ENCODE measurements around the gene HYCC1. TPM values are rescaled to one million over a fixed set of nuclear protein-coding genes. Genes with fewer than 3 reads are reported as not detected.
"Not testable (repeated sequence)": the region's sequence is repeated elsewhere in the genome, so short reads cannot be mapped to it uniquely, and the experiment has no call there.

HYCC1 gene
- 24.7 and 41.1 TPM in 2 replicates for total RNA-seq (2014; rRNA removed; shearing (Covaris generic))
- 24.6 and 30.6 TPM in 2 replicates for polyA plus RNA-seq (2015; cell fraction: cytosol; rRNA removed)
- polyA plus RNA-seq (2015; cell fraction: nucleus; rRNA removed) = 24.5 and 32.8 TPM in 2 replicates

GRCh38 chr7:23013715-23014649 lies at the start of gene HYCC1:
Gene HYCC1 (minus strand): TSS chr7:23014130. CDS start chr7:22991111, 23,019 bp downstream.
- peak; percentile 98 for DNase-seq (ENCODE audit: low read depth)

- no peak for DNase-seq (ENCODE audit: low read depth)
Measured at GRCh38 chr7:23062452-23062851, 48.5 kb upstream of the HYCC1 start.

DNA sequence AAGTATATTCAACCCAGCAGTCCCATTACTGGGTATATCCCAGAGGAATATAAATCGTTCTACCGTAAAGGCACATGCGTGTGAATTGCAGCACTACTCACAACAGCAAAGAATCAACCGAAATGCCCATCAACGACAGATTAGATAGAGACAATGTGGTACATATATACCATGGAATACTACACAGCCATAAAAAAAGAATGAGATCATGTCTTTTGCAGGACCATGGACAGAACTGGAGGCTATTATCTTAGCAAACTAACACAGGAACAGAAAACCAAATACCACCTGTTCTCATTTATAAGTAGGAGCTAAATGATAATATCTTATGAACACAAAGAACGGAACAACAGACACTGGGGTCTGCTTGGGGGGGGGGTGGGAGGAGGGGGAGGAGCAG lies 47.4 kb upstream of the HYCC1 start:
- DNase-seq (ENCODE audit: low read depth) = no peak

DNA sequence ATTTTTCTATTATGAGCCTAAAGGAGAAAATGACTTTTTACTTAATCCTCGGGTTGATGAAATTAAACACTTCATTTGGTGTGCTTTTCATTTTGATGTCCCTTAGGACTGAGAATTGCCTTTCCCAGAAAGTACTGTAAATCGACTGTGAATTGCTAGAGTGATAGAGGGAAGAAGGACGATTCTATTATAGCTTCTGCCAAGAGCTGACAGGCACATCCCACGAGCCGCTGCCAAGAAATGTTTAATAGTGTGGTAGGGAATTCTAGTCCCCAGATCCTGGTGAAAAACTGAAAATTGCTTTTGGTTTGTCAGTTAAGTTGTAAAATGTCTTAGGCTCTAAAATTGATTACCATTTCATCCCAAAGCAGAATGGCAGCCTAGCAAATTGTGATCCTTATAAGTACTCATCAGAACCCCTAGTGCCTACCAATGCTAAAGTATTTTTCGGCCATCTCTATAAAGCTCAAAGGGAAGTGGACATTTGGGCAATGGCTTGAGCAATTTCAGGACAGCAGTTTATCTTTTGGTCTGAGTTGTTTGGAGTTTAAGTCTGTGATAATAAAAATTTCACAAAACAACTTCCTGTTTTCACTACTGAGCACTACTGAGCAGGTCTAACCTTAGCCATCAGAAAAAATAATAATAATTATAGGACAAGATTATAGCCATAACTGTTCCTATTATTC lies 44.6 kb upstream of the HYCC1 start:
- DNase-seq (ENCODE audit: low read depth) = no peak

DNA sequence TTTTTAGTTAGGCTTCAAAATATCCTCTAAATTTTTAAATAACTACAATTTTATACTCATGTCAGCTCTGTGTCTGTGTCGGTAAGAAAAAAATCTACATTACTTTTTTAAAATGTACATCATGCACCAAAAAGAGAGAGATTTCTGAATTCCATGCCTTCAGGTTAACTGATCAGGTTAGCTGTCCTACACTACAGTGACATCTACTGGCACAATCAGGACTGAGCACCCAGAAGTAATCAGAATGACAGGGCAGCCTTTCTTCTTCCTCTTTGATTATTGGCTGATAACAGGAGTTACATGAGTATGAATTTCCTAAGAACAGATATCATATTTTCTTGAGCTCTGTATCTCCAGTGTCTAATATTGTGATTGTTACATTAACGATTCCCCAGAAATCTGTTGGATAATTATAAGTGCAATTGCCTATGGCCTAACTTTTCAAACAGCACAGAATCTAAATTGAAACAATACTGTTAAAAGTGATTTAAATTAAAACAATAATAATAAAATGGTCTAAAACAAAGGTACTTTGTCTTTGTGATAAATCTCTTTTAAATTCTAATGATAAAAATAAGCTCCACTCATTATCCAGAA lies 41.8 kb upstream of the HYCC1 start:
- peak; percentile 59 for DNase-seq (ENCODE audit: low read depth)

GRCh38 chr7:23051124-23051485 lies 37.2 kb upstream of the HYCC1 start:
- DNase-seq (ENCODE audit: low read depth) = peak; percentile 75

GRCh38 chr7:23046336-23046735 lies 32.4 kb upstream of the HYCC1 start:
- not testable (repeated sequence) for DNase-seq (ENCODE audit: low read depth)

DNA sequence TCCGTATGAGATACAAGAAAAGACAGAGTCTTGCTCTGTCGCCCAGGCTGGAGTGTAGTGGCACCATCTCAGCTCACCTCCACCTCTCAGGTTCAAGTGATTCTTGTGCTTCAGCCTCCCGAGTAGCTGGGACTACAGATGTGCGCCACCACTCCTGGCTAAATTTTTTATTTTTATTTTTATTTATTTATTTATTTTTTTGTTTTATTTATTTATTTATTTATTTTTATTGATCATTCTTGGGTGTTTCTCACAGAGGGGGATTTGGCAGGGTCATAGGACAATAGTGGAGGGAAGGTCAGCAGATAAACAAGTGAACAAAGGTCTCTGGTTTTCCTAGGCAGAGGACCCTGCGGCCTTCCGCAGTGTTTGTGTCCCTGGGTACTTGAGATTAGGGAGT lies 31.2 kb upstream of the HYCC1 start:
- DNase-seq (ENCODE audit: low read depth) = not testable (repeated sequence)

GRCh38 chr7:23044581-23044980 lies 30.7 kb upstream of the HYCC1 start:
- no peak for DNase-seq (ENCODE audit: low read depth)

DNA sequence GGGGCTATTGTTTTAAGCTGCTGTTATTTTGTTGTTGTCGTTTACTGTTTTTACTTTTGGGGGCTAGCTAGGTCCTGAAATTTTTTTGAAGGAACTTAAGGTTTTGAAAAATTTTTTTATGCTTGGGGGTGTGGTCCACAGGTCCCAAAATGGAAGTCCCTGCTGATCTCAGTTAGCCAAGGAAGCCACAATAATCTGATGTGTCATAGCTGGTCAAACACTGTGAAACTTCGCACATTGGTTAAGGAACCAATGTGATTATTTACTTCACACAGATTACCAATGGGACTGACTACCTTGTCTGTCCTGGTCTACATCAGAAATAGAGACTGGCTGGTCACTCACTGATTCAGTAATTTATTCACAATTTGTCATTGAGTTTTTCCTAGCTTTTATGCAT lies 29.5 kb upstream of the HYCC1 start:
- DNase-seq (ENCODE audit: low read depth) = peak; percentile 56

GRCh38 chr7:23039674-23040073 lies 25.7 kb upstream of the HYCC1 start:
- DNase-seq (ENCODE audit: low read depth) = not testable (repeated sequence)

DNA sequence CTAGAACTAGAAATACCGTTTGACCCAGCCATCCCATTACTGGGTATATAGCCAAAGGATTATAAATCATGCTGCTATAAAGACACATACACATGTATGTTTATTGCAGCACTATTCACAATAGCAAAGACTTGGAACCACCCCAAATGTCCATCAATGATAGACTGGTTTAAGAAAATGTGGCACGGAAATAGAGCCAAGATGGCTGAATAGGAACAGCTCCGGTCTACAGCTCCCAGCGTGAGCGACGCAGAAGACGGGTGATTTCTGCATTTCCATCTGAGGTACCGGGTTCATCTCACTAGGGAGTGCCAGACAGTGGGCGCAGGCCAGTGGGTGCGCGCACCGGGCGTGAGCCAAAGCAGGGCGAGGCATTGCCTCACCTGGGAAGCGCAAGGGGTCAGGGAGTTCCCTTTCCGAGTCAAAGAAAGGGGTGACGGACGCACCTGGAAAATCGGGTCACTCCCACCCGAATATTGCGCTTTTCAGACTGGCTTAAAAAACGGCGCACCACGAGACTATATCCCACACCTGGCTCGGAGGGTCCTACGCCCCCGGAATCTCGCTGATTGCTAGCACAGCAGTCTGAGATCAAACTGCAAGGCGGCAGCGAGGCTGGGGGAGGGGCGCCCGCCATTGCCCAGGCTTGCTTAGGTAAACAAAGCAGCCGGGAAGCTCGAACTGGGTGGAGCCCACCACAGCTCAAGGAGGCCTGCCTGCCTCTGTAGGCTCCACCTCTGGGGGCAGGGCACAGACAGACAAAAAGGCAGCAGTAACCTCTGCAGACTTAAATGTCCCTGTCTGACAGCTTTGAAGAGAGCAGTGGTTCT lies 21.8 kb upstream of the HYCC1 start:
- not testable (repeated sequence) for DNase-seq (ENCODE audit: low read depth)

GRCh38 chr7:23027261-23027660 lies 13.3 kb upstream of the HYCC1 start:
- no peak for DNase-seq (ENCODE audit: low read depth)

DNA sequence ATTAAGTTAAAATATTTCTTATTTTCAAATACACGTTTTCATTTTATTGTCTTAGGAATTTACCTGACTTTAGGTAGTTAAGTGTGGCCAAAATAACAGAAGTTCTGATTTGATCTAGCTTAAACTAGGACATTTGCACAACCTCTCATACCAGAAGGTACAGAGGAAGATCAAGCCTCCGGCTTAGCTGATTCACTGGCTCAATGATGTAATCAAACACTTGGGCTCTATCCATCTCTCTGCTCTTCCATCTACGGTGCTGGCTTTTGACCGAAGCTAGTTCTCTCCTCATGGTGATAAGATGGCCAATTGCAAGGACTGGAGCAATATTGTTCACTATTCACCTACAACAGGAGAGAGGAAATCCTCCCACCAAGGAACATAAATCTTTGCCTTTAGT lies 12.2 kb upstream of the HYCC1 start:
- no peak for DNase-seq (ENCODE audit: low read depth)

GRCh38 chr7:23024454-23024853 lies 10.5 kb upstream of the HYCC1 start:
- no peak for DNase-seq (ENCODE audit: low read depth)

DNA sequence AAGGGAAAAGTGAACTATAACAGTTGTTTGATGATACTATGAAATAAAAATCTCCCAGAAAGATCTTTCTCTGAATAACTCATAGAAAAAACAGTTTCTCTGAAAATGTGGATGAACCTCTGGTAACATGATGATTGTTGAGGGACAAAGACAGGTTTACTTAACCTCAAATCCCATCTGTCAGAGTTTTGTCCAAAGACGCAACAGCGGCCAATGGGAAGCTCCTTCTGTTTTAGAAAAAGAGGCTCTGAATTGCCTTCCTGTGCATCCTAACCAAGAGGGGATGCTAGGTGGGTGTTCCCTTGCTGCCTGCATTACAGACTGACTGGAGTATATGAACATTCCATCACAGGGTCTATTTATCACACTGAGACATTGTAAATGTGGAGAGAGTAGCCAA lies 8.9 kb upstream of the HYCC1 start:
- no peak for DNase-seq (ENCODE audit: low read depth)

DNA sequence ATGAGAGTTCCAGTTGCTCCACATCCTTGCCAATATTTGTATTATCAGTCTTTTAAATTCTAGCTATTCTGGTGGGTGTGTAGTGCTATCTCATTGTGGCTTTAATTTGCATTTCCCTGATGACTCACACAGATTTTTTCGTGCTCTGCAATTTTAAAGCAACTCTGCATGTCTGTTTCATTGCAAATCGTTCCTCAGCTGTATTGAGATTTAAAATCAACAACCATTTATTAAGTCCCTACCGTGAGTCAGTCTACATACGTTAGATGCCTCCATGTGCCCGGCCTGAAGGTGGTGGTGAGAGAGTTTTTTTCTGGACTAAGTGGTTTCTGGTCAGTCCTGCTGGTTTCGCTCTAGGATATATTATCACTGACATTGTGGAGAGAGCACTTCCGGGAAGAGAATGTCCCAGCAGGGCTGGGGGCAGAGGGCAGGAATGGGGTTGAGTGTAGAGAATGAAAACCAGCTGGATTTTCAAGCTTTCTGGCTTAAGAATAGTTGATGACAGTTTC lies 8.4 kb upstream of the HYCC1 start:
- peak; percentile 72 for DNase-seq (ENCODE audit: low read depth)

- DNase-seq (ENCODE audit: low read depth) = no peak
Measured at GRCh38 chr7:23021596-23021995, 7.7 kb upstream of the HYCC1 start.

DNA sequence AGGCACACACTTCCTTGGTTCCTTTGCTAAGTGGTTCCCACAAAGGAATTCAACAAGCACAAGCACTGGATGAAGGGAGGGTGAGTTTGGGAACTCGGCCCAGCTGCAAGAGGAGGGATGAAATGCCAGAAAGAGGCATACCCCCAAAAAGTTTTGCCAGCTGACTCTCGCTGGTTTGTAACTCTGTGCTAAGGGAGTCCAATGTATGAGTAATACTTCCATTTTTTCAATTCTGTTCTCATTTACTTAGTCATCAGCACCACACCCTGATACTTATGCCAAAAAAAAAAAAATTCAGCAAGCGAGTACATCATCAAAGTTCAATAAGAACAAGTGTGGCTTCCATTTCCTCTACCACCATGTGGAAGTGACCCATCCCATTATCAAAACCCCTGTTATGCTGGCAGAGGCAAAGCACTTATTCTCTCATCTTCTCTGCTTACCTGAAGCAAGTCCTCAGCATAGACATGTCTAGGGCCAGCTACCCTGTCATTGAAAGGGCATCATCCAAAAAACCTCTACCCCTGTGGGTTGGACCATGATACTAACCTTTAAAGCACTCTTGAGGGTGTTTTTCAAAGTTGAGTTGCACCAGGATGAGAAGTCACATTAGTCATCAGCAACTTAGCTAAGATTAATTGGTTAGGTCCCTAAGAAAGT lies 6.9 kb upstream of the HYCC1 start:
- peak; percentile 97 for DNase-seq (ENCODE audit: low read depth)

- peak; percentile 65 for DNase-seq (ENCODE audit: low read depth)
Measured at GRCh38 chr7:23018750-23019149, 4.8 kb upstream of the HYCC1 start.

All from HT1080 (cell line).